ENCODE data around the gene CXCR4.

CXCR4 gene

DNA sequence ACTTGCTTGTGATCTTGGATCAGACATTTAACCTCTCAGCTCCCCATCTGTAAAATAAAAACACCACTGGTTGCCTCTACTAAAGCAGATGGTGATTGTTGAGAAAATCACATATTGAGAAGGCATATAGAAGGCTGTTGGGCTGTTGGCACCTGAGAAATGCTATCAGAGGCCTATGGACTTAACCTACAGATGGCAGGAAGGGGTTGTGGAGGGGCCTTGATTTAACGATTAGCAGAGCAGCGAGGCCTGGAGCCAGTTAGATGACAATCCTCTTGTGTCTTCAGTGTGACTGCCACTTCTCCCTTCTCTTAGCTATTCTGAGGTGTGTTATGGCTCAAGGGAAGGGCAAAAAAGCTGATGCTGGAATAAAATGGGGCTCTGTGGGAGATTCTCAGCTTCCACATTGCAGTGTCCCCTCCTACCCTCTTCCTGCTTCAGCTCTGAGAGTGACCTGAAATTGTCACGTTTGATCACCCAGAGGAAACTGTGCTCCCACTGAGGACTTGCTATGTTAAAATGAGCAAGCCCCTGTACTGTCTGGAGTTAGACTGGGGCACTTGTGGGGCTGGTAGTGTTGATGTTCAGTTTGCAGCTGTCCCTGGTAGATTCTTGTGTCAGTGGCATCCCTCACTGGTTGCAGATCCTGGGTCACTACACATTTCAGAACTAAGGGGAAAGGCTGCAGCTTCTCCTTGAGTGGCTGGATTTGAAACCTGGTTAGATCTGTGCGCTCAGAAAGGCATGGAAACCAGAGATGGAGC lies 31.5 kb downstream of the CXCR4 start:
- TF ChIP-seq EZH2 (IDR thresholded peaks at IDR 0.05; ENCODE audit: borderline replicate concordance, low read length): no peak
- Histone ChIP-seq H3K27ac (ENCODE audit: low read depth, low read length, poor library complexity, severe bottlenecking) (peak overlapping the region; percentile 58), H3K9ac (ENCODE audit: low read length) (peak overlapping the region; percentile 12; the same call in 1 of the 2 replicates), H3K9me2 (ENCODE audit: low read depth, low read length) (no peaks in the 10 kb centered on the region), H3F3A (ENCODE audit: insufficient read depth, low read length) (no peaks in the 10 kb centered on the region), H2AFZ (ENCODE audit: low read length) (peak overlapping the region; percentile 90; the same call in 1 of the 2 replicates), H3K4me1 (ENCODE audit: insufficient read depth, low read length, severe bottlenecking) (peaks cover 14% of the 10 kb centered on the region), H3K36me3 (ENCODE audit: insufficient read depth, low read length) (no peaks in the 10 kb centered on the region), H3K4me3 (ENCODE audit: low read depth, low read length, poor library complexity, severe bottlenecking) (no peak overlapping the region), H4K20me1 (ENCODE audit: insufficient read depth, low read length) (no peaks in the 10 kb centered on the region), H3K4me2 (ENCODE audit: low read length) (peak overlapping the region; percentile 2; the same call in 1 of the 2 replicates), H3K79me2 (ENCODE audit: insufficient read depth, low read length) (no peaks in the 10 kb centered on the region), H3K9me3 (ENCODE audit: low read length) (no peaks in the 10 kb centered on the region), H3K27me3 (ENCODE audit: insufficient read depth, low read length) (no peaks in the 10 kb centered on the region)

GRCh38 chr2:136085453-136086209 lies 32.3 kb downstream of the CXCR4 start:
- Histone ChIP-seq H3K27ac (ENCODE audit: low read depth, low read length, poor library complexity, severe bottlenecking) (peak overlapping the region; percentile 58), H3K27me3 (ENCODE audit: insufficient read depth, low read length) (no peaks in the 10 kb centered on the region), H2AFZ (ENCODE audit: low read length) (peak overlapping the region; percentile 90; the same call in 1 of the 2 replicates), H3K36me3 (ENCODE audit: insufficient read depth, low read length) (no peaks in the 10 kb centered on the region), H3K4me3 (ENCODE audit: low read depth, low read length, poor library complexity, severe bottlenecking) (no peak overlapping the region), H3K9me3 (ENCODE audit: low read length) (no peaks in the 10 kb centered on the region), H3F3A (ENCODE audit: insufficient read depth, low read length) (no peaks in the 10 kb centered on the region), H4K20me1 (ENCODE audit: insufficient read depth, low read length) (no peaks in the 10 kb centered on the region), H3K79me2 (ENCODE audit: insufficient read depth, low read length) (no peaks in the 10 kb centered on the region), H3K9me2 (ENCODE audit: low read depth, low read length) (no peaks in the 10 kb centered on the region), H3K4me1 (ENCODE audit: insufficient read depth, low read length, severe bottlenecking) (peaks cover 14% of the 10 kb centered on the region), H3K4me2 (ENCODE audit: low read length) (no peak overlapping the region), H3K9ac (ENCODE audit: low read length) (no peak overlapping the region; the same call in 1 of the 2 replicates)
- TF ChIP-seq EZH2 (IDR thresholded peaks at IDR 0.05; ENCODE audit: borderline replicate concordance, low read length): no peak
- TF ChIP-seq, protein P1, sequence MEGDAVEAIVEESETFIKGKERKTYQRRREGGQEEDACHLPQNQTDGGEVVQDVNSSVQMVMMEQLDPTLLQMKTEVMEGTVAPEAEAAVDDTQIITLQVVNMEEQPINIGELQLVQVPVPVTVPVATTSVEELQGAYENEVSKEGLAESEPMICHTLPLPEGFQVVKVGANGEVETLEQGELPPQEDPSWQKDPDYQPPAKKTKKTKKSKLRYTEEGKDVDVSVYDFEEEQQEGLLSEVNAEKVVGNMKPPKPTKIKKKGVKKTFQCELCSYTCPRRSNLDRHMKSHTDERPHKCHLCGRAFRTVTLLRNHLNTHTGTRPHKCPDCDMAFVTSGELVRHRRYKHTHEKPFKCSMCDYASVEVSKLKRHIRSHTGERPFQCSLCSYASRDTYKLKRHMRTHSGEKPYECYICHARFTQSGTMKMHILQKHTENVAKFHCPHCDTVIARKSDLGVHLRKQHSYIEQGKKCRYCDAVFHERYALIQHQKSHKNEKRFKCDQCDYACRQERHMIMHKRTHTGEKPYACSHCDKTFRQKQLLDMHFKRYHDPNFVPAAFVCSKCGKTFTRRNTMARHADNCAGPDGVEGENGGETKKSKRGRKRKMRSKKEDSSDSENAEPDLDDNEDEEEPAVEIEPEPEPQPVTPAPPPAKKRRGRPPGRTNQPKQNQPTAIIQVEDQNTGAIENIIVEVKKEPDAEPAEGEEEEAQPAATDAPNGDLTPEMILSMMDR (IDR thresholded peaks at IDR 0.05; ENCODE audit: low read length): no peak

DNA sequence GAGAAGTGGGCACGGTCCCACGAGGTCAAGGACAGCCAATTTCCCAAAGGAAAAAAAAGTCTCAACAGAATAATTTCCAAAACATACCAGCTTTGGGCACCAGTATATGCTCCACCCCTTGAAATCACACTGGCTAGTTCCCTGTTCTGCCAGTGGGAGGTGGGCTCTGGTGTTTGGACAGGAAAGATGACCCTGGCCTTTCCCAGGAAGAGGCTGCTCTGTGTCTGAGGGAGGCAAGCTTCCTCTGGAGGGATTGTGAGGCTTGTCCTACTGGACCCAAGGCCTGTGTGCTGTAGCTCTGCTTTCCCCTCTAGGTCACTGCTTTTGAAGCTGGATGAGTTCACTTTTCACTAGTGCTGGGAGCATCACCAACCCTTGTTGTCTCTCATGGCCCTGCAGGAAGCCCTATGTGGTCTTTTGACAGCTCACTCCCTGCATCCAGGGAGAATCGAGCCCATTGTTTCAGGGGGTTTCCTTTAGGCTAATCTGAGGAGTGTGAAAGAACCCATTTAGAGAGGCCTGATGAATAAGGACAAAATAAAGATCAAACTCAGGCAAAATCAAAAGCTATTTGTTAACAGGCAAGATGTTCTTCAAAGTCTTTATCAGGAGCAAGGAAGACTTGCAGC lies 36.3 kb downstream of the CXCR4 start:
- TF ChIP-seq EZH2 (IDR thresholded peaks at IDR 0.05; ENCODE audit: borderline replicate concordance, low read length): no peak
- Histone ChIP-seq H3F3A (ENCODE audit: insufficient read depth, low read length) (no peaks in the 10 kb centered on the region), H4K20me1 (ENCODE audit: insufficient read depth, low read length) (no peaks in the 10 kb centered on the region), H3K27ac (ENCODE audit: low read depth, low read length, poor library complexity, severe bottlenecking) (no peak overlapping the region), H3K36me3 (ENCODE audit: insufficient read depth, low read length) (no peaks in the 10 kb centered on the region), H3K4me1 (ENCODE audit: insufficient read depth, low read length, severe bottlenecking) (peaks cover 8% of the 10 kb centered on the region), H3K4me2 (ENCODE audit: low read length) (no peak overlapping the region), H3K9me2 (ENCODE audit: low read depth, low read length) (no peaks in the 10 kb centered on the region), H3K27me3 (ENCODE audit: insufficient read depth, low read length) (no peaks in the 10 kb centered on the region), H3K79me2 (ENCODE audit: insufficient read depth, low read length) (no peaks in the 10 kb centered on the region), H2AFZ (ENCODE audit: low read length) (no peak overlapping the region), H3K4me3 (ENCODE audit: low read depth, low read length, poor library complexity, severe bottlenecking) (no peak overlapping the region), H3K9me3 (ENCODE audit: low read length) (no peaks in the 10 kb centered on the region), H3K9ac (ENCODE audit: low read length) (no peak overlapping the region)

GRCh38 chr2:136080114-136080513 lies 37.8 kb downstream of the CXCR4 start:
- H3K9me3 ChIP-seq (ENCODE audit: low read length): no peaks in the 10 kb centered on the region
- H3K4me1 ChIP-seq (ENCODE audit: insufficient read depth, low read length, severe bottlenecking): peaks cover 7% of the 10 kb centered on the region
- H3K27me3 ChIP-seq (ENCODE audit: insufficient read depth, low read length): no peaks in the 10 kb centered on the region
- no peaks in the 10 kb centered on the region for H3F3A ChIP-seq (ENCODE audit: insufficient read depth, low read length)
- no peaks in the 10 kb centered on the region for H3K9me2 ChIP-seq (ENCODE audit: low read depth, low read length)
- H3K9ac ChIP-seq (ENCODE audit: low read length): no peak overlapping the region
- no peak overlapping the region for H3K4me2 ChIP-seq (ENCODE audit: low read length)
- H3K79me2 ChIP-seq (ENCODE audit: insufficient read depth, low read length): no peaks in the 10 kb centered on the region
- no peaks in the 10 kb centered on the region for H4K20me1 ChIP-seq (ENCODE audit: insufficient read depth, low read length)
- no peak overlapping the region for H2AFZ ChIP-seq (ENCODE audit: low read length)
- no peaks in the 10 kb centered on the region for H3K36me3 ChIP-seq (ENCODE audit: insufficient read depth, low read length)
- H3K4me3 ChIP-seq (ENCODE audit: low read depth, low read length, poor library complexity, severe bottlenecking): no peak overlapping the region
- TF ChIP-seq, protein P1 (IDR thresholded peaks at IDR 0.05; ENCODE audit: low read length): no peak
- TF ChIP-seq EZH2 (IDR thresholded peaks at IDR 0.05; ENCODE audit: borderline replicate concordance, low read length): no peak
- no peak overlapping the region for H3K27ac ChIP-seq (ENCODE audit: low read depth, low read length, poor library complexity, severe bottlenecking)
